OCI-M2 (cell line): ENCODE data around the gene DNM3.

Experiments used
- DNase-seq: peaks from one replicate; lab custom pipeline; 2025; ENCODE audit not compliant: unreplicated experiment; lab: John Stamatoyannopoulos, UW

DNM3 gene

GRCh38 chr1:171817511-171818265, 23.6 kb upstream of the DNM3 start:
- no peak for DNase-seq

- no peak for DNase-seq
Measured at GRCh38 chr1:171819946-171820345, 21.4 kb upstream of the DNM3 start.

- no peak for DNase-seq
Measured at GRCh38 chr1:171826973-171827372, 14.3 kb upstream of the DNM3 start.

- DNase-seq: no peak
Measured at GRCh38 chr1:171828794-171829193, 12.5 kb upstream of the DNM3 start.

GRCh38 chr1:171833091-171833825, 8.0 kb upstream of the DNM3 start:
- DNase-seq: no peak

GRCh38 chr1:171834821-171835220, 6.5 kb upstream of the DNM3 start:
- no peak for DNase-seq

GRCh38 chr1:171835891-171836290, 5.4 kb upstream of the DNM3 start:
- DNase-seq: no peak

GRCh38 chr1:171841931-171842761, 848 bp downstream of the DNM3 start:
- DNase-seq: no peak

GRCh38 chr1:171844381-171844780, 3.1 kb downstream of the DNM3 start:
- DNase-seq: no peak

GRCh38 chr1:171845998-171846397, 4.7 kb downstream of the DNM3 start:
- DNase-seq: no peak

- DNase-seq: no peak
Measured at GRCh38 chr1:171849245-171849898, 8.1 kb downstream of the DNM3 start.

GRCh38 chr1:171850651-171851350, 9.5 kb downstream of the DNM3 start:
- no peak for DNase-seq

GRCh38 chr1:171852272-171852671, 11.0 kb downstream of the DNM3 start:
- DNase-seq: no peak

GRCh38 chr1:171855381-171855780, 14.1 kb downstream of the DNM3 start:
- DNase-seq: no peak

GRCh38 chr1:171858696-171859095, 17.4 kb downstream of the DNM3 start:
- no peak for DNase-seq

- DNase-seq: no peak
Measured at GRCh38 chr1:171860696-171861095, 19.4 kb downstream of the DNM3 start.

- DNase-seq: no peak
Measured at GRCh38 chr1:171863531-171863930, 22.2 kb downstream of the DNM3 start.

GRCh38 chr1:171864308-171864707, 23.0 kb downstream of the DNM3 start:
- no peak for DNase-seq

- DNase-seq: no peak
Measured at GRCh38 chr1:171865106-171865505, 23.8 kb downstream of the DNM3 start.

GRCh38 chr1:171867236-171867635, 25.9 kb downstream of the DNM3 start:
- DNase-seq: no peak
